KMS-11 (cell line): ENCODE measurements around the gene SGCG.

Experiments
- H2AFZ ChIP-seq: fragments of 200-600 bp; sonication (generic); 2 replicates; pipeline ENCODE4 v1.6.1; 2016; ENCODE audit warnings: antibody characterized with exemption, mixed run types, low read depth
- H3K27ac ChIP-seq: fragments of 200-600 bp; sonication (generic); 2 replicates; pipeline ENCODE4 v1.6.1; 2016; ENCODE audit warnings: mild to moderate bottlenecking, mixed run types
- H3K27me3 ChIP-seq: fragments of 200-600 bp; sonication (generic); 2 replicates; pipeline ENCODE4 v1.6.1; 2017; ENCODE audit warnings: mild to moderate bottlenecking, low read depth, mixed run types, moderate library complexity; ENCODE audit not compliant: insufficient read depth
- H3K36me3 ChIP-seq: fragments of 200-600 bp; sonication (generic); 2 replicates; pipeline ENCODE4 v1.6.1; 2017; ENCODE audit warnings: mild to moderate bottlenecking, mixed run types; ENCODE audit not compliant: insufficient read depth
- H3K4me1 ChIP-seq: fragments of 200-600 bp; sonication (generic); 2 replicates; pipeline ENCODE4 v1.6.1; 2016; ENCODE audit warnings: mild to moderate bottlenecking, low read depth, mixed run types; ENCODE audit not compliant: poor library complexity, severe bottlenecking
- H3K4me2 ChIP-seq: fragments of 200-600 bp; sonication (generic); 2 replicates; pipeline ENCODE4 v1.7.0; 2016; ENCODE audit warnings: mild to moderate bottlenecking, mixed run types
- H3K4me3 ChIP-seq: fragments of 200-600 bp; sonication (generic); IDR thresholded peaks from 2 replicates; pipeline ENCODE4 v1.6.1; 2017; ENCODE audit warnings: low read depth, low read length, mixed read lengths; ENCODE audit not compliant: insufficient read depth
- H3K79me2 ChIP-seq: fragments of 200-600 bp; sonication (generic); 2 replicates; pipeline ENCODE4 v1.6.1; 2016; ENCODE audit warnings: low read depth, mixed run types; ENCODE audit not compliant: insufficient read depth
- H3K9ac ChIP-seq: fragments of 200-600 bp; sonication (generic); 2 replicates; pipeline ENCODE4 v1.6.1; 2016; ENCODE audit warnings: mild to moderate bottlenecking, mixed run types
- H4K20me1 ChIP-seq: fragments of 200-600 bp; sonication (generic); 2 replicates; pipeline ENCODE4 v1.6.1; 2016; ENCODE audit warnings: mild to moderate bottlenecking, mixed run types; ENCODE audit not compliant: insufficient read depth
- TF ChIP-seq, protein P1 (sequence below): fragments of 200-600 bp; sonication (generic); conservative IDR thresholded peaks from 2 replicates; pipeline ENCODE4 v1.6.1; 2017; ENCODE audit warnings: low read depth, mild to moderate bottlenecking, antibody characterized with exemption, low read length, moderate library complexity, mixed read lengths

The SGCG gene

DNA sequence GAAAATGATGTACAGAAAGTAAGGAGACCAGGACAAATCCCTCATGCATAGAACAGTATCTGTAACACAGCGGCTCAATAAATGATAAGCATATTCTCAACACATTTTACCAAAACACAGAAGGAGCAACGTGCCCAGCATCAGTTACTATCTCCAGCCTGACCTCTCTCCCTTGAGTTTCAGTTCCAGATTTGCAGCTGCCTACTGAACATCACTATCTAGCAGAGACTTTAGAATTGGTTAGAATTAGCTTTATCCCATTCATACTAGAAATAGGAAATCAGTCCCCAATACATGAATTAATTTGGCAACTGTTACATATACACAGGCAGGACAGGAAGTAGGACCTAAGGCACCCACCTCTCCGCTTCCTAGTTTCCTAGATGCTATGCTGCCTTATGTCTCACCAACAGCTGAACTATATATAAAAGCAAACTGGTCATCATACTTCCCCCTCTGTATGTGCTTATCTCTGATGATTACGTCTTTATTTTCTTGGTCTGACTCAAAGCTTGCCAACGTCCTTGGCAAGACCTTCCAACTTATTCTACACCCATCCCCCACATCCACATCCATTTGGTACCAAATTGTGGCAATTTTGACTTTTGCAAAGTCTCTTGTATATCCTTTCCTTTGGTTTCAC, 191.6 kb downstream of the SGCG start:
- no peaks in the 10 kb centered on the region for H4K20me1 ChIP-seq
- H2AFZ ChIP-seq = no peak overlapping the region
- H3K36me3 ChIP-seq = no peaks in the 10 kb centered on the region
- H3K79me2 ChIP-seq = peaks cover 16% of the 10 kb centered on the region; the same call in 1 of the 2 replicates
- no peak overlapping the region for H3K4me3 ChIP-seq
- no peak overlapping the region for H3K4me2 ChIP-seq
- H3K4me1 ChIP-seq = peaks cover 16% of the 10 kb centered on the region
- TF ChIP-seq, protein P1, sequence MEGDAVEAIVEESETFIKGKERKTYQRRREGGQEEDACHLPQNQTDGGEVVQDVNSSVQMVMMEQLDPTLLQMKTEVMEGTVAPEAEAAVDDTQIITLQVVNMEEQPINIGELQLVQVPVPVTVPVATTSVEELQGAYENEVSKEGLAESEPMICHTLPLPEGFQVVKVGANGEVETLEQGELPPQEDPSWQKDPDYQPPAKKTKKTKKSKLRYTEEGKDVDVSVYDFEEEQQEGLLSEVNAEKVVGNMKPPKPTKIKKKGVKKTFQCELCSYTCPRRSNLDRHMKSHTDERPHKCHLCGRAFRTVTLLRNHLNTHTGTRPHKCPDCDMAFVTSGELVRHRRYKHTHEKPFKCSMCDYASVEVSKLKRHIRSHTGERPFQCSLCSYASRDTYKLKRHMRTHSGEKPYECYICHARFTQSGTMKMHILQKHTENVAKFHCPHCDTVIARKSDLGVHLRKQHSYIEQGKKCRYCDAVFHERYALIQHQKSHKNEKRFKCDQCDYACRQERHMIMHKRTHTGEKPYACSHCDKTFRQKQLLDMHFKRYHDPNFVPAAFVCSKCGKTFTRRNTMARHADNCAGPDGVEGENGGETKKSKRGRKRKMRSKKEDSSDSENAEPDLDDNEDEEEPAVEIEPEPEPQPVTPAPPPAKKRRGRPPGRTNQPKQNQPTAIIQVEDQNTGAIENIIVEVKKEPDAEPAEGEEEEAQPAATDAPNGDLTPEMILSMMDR = no peak
- no peak overlapping the region for H3K9ac ChIP-seq
- H3K27ac ChIP-seq = no peak overlapping the region
- no peaks in the 10 kb centered on the region for H3K27me3 ChIP-seq
